C4-2B (cell line): Measurements from ENCODE around the gene OR8B12.

ENCODE experiments used
- CTCF ChIP-seq: fragments of 450-650 bp; conservative IDR thresholded peaks from 2 replicates; pipeline ENCODE4 v1.5.1; 2017; ENCODE audit warnings: mild to moderate bottlenecking
- ZFX ChIP-seq: fragments of 450-650 bp; IDR thresholded peaks from 2 replicates; pipeline ENCODE4 v1.6.1; 2017

- TF ChIP-seq CTCF, result no peak
- TF ChIP-seq ZFX, result no peak
Measured at GRCh38 chr11:124514131-124514530, 29.3 kb downstream of the OR8B12 start.
